SIG-M5 treated with dmso at 0.1 percent for 504 hours (cell line): ENCODE measurements around the gene VWDE.
A peak's percentile ranks its signal among the peaks of the same experiment; 100 is the strongest.
"Not testable (repeated sequence)": the region's sequence is repeated elsewhere in the genome, so short reads cannot be mapped to it uniquely, and the experiment has no call there.

Experiments used
- DNase-seq: peaks from one replicate; lab custom pipeline; 2025; ENCODE audit not compliant: unreplicated experiment; lab: John Stamatoyannopoulos, UW

The VWDE gene

GRCh38 chr7:12403287-12404181, at the start of gene VWDE:
Gene VWDE, minus strand, starts transcription at chr7:12403865. Its CDS starts 149 bp downstream, at chr7:12403716.
- peak; percentile 82 for DNase-seq

GRCh38 chr7:12453136-12453535, 49.5 kb upstream of the VWDE start:
- DNase-seq = not testable (repeated sequence)

- no peak for DNase-seq
These were observed 47.0 kb upstream of the VWDE start for GRCh38 chr7:12450615-12451014.

GRCh38 chr7:12444785-12445184, 41.1 kb upstream of the VWDE start:
- DNase-seq = no peak

GRCh38 chr7:12440229-12440628, 36.6 kb upstream of the VWDE start:
- no peak for DNase-seq

- no peak for DNase-seq
These were observed 33.4 kb upstream of the VWDE start for GRCh38 chr7:12436896-12437535.

GRCh38 chr7:12436126-12436525, 32.5 kb upstream of the VWDE start:
- no peak for DNase-seq

- no peak for DNase-seq
These were observed 30.5 kb upstream of the VWDE start for GRCh38 chr7:12434012-12434642.

- DNase-seq = no peak
These were observed 28.4 kb upstream of the VWDE start for GRCh38 chr7:12431886-12432556.

GRCh38 chr7:12425311-12425710, 21.6 kb upstream of the VWDE start:
- DNase-seq = no peak

- no peak for DNase-seq
These were observed 20.5 kb upstream of the VWDE start for GRCh38 chr7:12423997-12424745.

GRCh38 chr7:12423355-12423996, 19.8 kb upstream of the VWDE start:
- DNase-seq = no peak

- DNase-seq = no peak
These were observed 19.1 kb upstream of the VWDE start for GRCh38 chr7:12422554-12423320.

- DNase-seq = no peak
These were observed 14.8 kb upstream of the VWDE start for GRCh38 chr7:12418452-12418851.

GRCh38 chr7:12415072-12415471, 11.4 kb upstream of the VWDE start:
- DNase-seq = no peak

GRCh38 chr7:12412407-12412806, 8.7 kb upstream of the VWDE start:
- DNase-seq = no peak

GRCh38 chr7:12410523-12410922, 6.9 kb upstream of the VWDE start:
- no peak for DNase-seq

- DNase-seq = no peak
These were observed 5.5 kb upstream of the VWDE start for GRCh38 chr7:12409097-12409711.

- not testable (repeated sequence) for DNase-seq
These were observed 4.0 kb upstream of the VWDE start for GRCh38 chr7:12407652-12408051.
